AG04449 (cell line): Measurements from ENCODE around the gene BBIP1.

Experiments
- CTCF ChIA-PET: fragments of 350-600 bp; formaldehyde crosslinking; extraction: SDS; loops from one replicate; lab custom pipeline; 2021; ENCODE audit warnings: antibody characterized with exemption; lab: Yijun Ruan, JAX
- POLR2A ChIA-PET: fragments of 400-600, 350-600 bp; formaldehyde crosslinking; extraction: SDS; loops from one replicate; lab custom pipeline; 2020; ENCODE audit warnings: antibody characterized with exemption, inconsistent platforms; lab: Yijun Ruan, JAX
- DNase-seq: peaks from one replicate; pipeline ENCODE4 v3.0.0-alpha.2; 2010; ENCODE audit warnings: low read depth, low spot score
- H3K4me3 ChIP-seq: 2 replicates; pipeline ENCODE4 v1.5.1; 2011; ENCODE audit warnings: low read depth, mild to moderate bottlenecking, control low read depth, low read length
- TF ChIP-seq, protein P1 (sequence below): IDR thresholded peaks from one replicate; pipeline ENCODE4 v1.5.1; 2011; ENCODE audit warnings: mild to moderate bottlenecking, moderate library complexity, low read length, control low read depth, inconsistent platforms; ENCODE audit not compliant: insufficient read depth; ENCODE audit errors: missing control alignments

Gene BBIP1

DNA sequence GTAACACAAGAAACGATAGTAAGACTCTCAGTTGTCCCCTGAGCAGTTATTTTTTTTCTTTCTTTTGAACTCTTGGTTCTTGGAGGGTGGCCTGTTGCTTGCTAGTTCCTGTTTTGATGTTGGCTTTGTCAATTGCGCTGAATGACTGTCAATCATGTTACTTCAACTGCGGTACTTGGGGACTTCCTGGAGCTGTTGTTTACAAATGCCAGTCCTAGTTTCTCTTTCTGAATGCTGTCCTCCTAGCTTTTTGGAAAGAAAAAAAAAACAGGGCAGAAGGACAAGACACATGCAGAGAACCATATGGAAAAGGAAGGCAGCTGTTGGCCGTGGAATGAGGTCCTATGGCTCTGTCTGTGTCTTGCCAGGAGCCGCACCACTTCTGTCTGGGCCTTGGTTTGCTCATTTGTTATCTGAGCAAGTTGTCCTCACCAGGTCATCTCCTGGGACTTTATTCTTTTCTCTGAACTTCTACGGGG lies 54.3 kb downstream of the BBIP1 start:
- no peak overlapping the region for H3K4me3 ChIP-seq
- TF ChIP-seq, protein P1, sequence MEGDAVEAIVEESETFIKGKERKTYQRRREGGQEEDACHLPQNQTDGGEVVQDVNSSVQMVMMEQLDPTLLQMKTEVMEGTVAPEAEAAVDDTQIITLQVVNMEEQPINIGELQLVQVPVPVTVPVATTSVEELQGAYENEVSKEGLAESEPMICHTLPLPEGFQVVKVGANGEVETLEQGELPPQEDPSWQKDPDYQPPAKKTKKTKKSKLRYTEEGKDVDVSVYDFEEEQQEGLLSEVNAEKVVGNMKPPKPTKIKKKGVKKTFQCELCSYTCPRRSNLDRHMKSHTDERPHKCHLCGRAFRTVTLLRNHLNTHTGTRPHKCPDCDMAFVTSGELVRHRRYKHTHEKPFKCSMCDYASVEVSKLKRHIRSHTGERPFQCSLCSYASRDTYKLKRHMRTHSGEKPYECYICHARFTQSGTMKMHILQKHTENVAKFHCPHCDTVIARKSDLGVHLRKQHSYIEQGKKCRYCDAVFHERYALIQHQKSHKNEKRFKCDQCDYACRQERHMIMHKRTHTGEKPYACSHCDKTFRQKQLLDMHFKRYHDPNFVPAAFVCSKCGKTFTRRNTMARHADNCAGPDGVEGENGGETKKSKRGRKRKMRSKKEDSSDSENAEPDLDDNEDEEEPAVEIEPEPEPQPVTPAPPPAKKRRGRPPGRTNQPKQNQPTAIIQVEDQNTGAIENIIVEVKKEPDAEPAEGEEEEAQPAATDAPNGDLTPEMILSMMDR, result no peak
- POLR2A ChIA-PET, result no interaction called here
- CTCF ChIA-PET, result interaction anchor here (0.7 to 1.3 kb wide), 3 partner anchors 13 to 192 kb away, joined by 3 read pairs; no protein-coding TSS in a partner anchor
- no peak for DNase-seq

DNA sequence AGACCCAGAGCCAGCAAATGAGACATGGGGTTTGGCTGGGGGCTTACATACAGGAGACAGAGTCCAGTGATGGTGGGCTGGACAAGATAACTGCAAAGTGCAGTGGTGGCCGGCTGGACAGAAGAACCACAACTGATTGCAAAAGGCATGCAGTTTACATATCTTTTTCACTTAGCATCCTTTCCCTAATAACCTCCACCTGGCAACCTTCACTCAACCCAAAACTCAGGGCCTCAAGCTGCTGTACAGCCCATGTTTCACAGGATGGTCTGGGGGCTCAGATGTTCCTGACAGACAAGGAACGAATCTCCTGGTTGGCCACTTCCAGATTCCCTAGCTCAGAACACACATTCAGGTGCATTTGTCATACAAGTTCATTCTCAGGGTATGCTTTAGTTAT lies 55.0 kb downstream of the BBIP1 start:
- ChIA-PET CTCF (interaction anchor here (0.7 kb wide), 1 partner anchor 12 kb away, joined by 3 read pairs; no protein-coding TSS in a partner anchor), POLR2A (no interaction called here)
- TF ChIP-seq, protein P1, result no peak
- no peak overlapping the region for H3K4me3 ChIP-seq
- no peak for DNase-seq

DNA sequence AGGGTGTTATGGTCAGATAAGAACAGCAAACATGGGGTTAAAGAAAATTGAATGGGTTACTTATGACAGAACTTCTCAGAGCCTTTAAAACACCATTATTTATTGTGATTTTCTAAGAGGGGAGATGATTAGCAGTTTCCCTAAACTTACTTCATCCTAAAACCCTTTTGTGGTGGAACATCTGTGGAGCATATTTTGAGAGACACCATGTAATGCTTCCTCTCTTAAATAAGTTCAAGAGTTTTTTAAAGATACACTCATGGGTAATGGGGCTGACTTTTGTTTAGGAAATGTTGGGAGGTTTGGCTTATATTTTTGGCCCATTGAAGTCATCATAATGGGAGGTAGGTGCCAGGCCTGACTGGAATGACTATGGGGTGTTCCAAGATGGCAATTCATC lies 55.6 kb downstream of the BBIP1 start:
- no peak overlapping the region for H3K4me3 ChIP-seq
- ChIA-PET POLR2A (no interaction called here), CTCF (interaction anchor here (1.3 kb wide), 1 partner anchor 60 kb away, joined by 3 read pairs; no protein-coding TSS in a partner anchor)
- TF ChIP-seq, protein P1, result no peak
- DNase-seq, result no peak

DNA sequence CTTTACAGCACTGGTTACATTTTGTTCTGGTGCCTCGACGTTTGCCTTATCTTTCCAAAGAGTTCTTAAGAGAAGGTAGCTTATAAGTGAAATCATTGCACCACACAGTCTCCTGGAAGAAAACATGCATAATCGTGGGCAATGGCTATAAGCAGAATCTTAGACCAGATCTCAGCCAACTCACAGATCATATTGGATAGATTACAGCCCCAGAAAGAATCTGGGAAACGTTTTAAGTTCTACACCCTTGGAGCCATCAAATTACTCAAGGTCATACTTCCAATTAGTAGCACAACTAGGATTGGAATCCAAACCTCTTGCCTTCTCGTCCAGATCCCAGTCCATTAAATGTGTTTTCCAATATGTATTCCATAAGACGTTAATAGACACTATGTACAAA lies 56.0 kb downstream of the BBIP1 start:
- DNase-seq, result no peak
- no peak overlapping the region for H3K4me3 ChIP-seq
- ChIA-PET CTCF (interaction anchor here (0.7 to 1.5 kb wide), 3 partner anchors 12 to 59 kb away, joined by 3 read pairs; no protein-coding TSS in a partner anchor), POLR2A (no interaction called here)
- TF ChIP-seq, protein P1, result no peak

- CTCF ChIA-PET, result interaction anchor here (0.7 to 1.5 kb wide), 3 partner anchors 11 to 58 kb away, joined by 3 read pairs; no protein-coding TSS in a partner anchor
- no peak overlapping the region for H3K4me3 ChIP-seq
- no peak for DNase-seq
- POLR2A ChIA-PET, result no interaction called here
- TF ChIP-seq, protein P1, result no peak
Observed at GRCh38 chr10:110861930-110862649, 56.9 kb downstream of the BBIP1 start.

- TF ChIP-seq, protein P1, result no peak
- no peak for DNase-seq
- no peak overlapping the region for H3K4me3 ChIP-seq
- ChIA-PET POLR2A (no interaction called here), CTCF (interaction anchor here (1.5 kb wide), 1 partner anchor 11 kb away, joined by 3 read pairs; no protein-coding TSS in a partner anchor)
Observed at GRCh38 chr10:110861476-110861875, 57.5 kb downstream of the BBIP1 start.
